H1 (cell line): Measurements from ENCODE around the gene MAPK9. TPM values are rescaled to one million over a fixed set of nuclear protein-coding genes. Genes with fewer than 3 reads are reported as not detected.
A peak's percentile ranks its signal among the peaks of the same experiment; 100 is the strongest.

Experiments
- CTCF ChIA-PET: fragments of 300-600 bp; sonication (Branson Sonifier 250); formaldehyde crosslinking; loops from one replicate; lab custom pipeline; 2021; ENCODE audit not compliant: partially characterized antibody; lab: Charles Lee
- POLR2A ChIA-PET: fragments of 300-600 bp; sonication (Branson Sonifier 250); formaldehyde crosslinking; loops from one replicate; lab custom pipeline; 2021; ENCODE audit warnings: inconsistent platforms; ENCODE audit not compliant: partially characterized antibody; lab: Charles Lee
- DNase-seq, 2 experiments: peaks; one replicate each; pipeline versions ENCODE4 v3.0.0 to v3.0.0-alpha.2; 2010 to 2022; ENCODE audit warnings: low spot score in 2 of 2, low read depth in 1 of 2, mixed read lengths in 1 of 2
- FAIRE-seq: peaks from 2 replicates; lab custom pipeline; 2011; peaks lifted over from hg19 to GRCh38; lab: Jason Lieb, UNC
- H2AFZ ChIP-seq: 2 replicates; pipeline ENCODE4 v1.8.1; 2012; ENCODE audit warnings: low read length, inconsistent platforms
- H2AK5ac ChIP-seq: 2 replicates; pipeline ENCODE4 v1.6.1; 2013; ENCODE audit warnings: low read depth, low read length
- H2BK120ac ChIP-seq: replicated peaks from 2 replicates; pipeline ENCODE3; 2013; ENCODE audit warnings: low read depth, low read length, inconsistent platforms
- H2BK12ac ChIP-seq: 2 replicates; pipeline ENCODE4 v1.6.1; 2013; ENCODE audit warnings: low read depth, low read length
- H2BK15ac ChIP-seq: 2 replicates; pipeline ENCODE4 v1.6.1; 2013; ENCODE audit warnings: low read length
- H2BK20ac ChIP-seq: 2 replicates; pipeline ENCODE4 v1.6.1; 2013; ENCODE audit warnings: low read length
- H2BK5ac ChIP-seq: 2 replicates; pipeline ENCODE4 v1.6.1; 2013; ENCODE audit warnings: low read depth, low read length
- H3K14ac ChIP-seq: 2 replicates; pipeline ENCODE4 v1.6.1; 2013; ENCODE audit warnings: inconsistent platforms; ENCODE audit not compliant: insufficient read length
- H3K18ac ChIP-seq: 2 replicates; pipeline ENCODE4 v1.6.1; 2013; ENCODE audit warnings: low read length; ENCODE audit errors: extremely low read depth
- H3K23ac ChIP-seq: 2 replicates; pipeline ENCODE4 v1.6.1; 2013; ENCODE audit warnings: inconsistent platforms; ENCODE audit not compliant: insufficient read length
- H3K23me2 ChIP-seq: 2 replicates; pipeline ENCODE4 v1.6.1; 2013; ENCODE audit warnings: low read depth, low read length
- H3K27ac ChIP-seq: 2 replicates; pipeline ENCODE4 v1.6.1; 2011; ENCODE audit warnings: low read depth, low read length, inconsistent platforms
- H3K27me3 ChIP-seq, 4 experiments: replicated peaks in 1 of 4; 1 replicate in 1 of 4; 2 replicates in 3 of 4; pipeline versions ENCODE4 v1.6.1 to v1.8.1; 2011 to 2013; ENCODE audit warnings: low read length in 3 of 4, mild to moderate bottlenecking in 3 of 4, inconsistent platforms in 2 of 4, mixed read lengths in 2 of 4, moderate library complexity in 1 of 4; ENCODE audit not compliant: control insufficient read depth in 3 of 4, insufficient read depth in 3 of 4; ENCODE audit errors: extremely low read depth in 1 of 4
- H3K36me3 ChIP-seq, 4 experiments: 2 replicates each; pipeline versions ENCODE4 v1.6.1 to v1.8.1; 2011 to 2013; ENCODE audit warnings: mild to moderate bottlenecking in 4 of 4, low read length in 3 of 4, moderate library complexity in 2 of 4, control low read depth in 1 of 4, inconsistent platforms in 1 of 4; ENCODE audit not compliant: insufficient read depth in 4 of 4, control insufficient read depth in 2 of 4
- H3K4ac ChIP-seq: replicated peaks from 2 replicates; pipeline ENCODE3; 2013; ENCODE audit warnings: low read length, low read depth, mixed read lengths, inconsistent platforms; ENCODE audit not compliant: insufficient read length
- H3K4me1 ChIP-seq, 4 experiments: replicated peaks in 1 of 4; 1 replicate in 1 of 4; 2 replicates in 3 of 4; pipeline versions ENCODE4 v1.6.1 to v1.8.1; 2011 to 2013; ENCODE audit warnings: low read length in 3 of 4, inconsistent platforms in 2 of 4, mixed read lengths in 1 of 4; ENCODE audit not compliant: insufficient read depth in 4 of 4, control insufficient read depth in 3 of 4
- H3K4me2 ChIP-seq, 2 experiments: 2 replicates each; pipeline versions ENCODE4 v1.6.1 to v1.8.1; 2011 to 2013; ENCODE audit warnings: low read depth in 2 of 2, low read length in 2 of 2, control low read depth in 1 of 2, inconsistent platforms in 1 of 2, mild to moderate bottlenecking in 1 of 2; ENCODE audit not compliant: insufficient read depth in 1 of 2
- H3K4me3 ChIP-seq, 4 experiments: fragments of 200-600, 300-600 bp in 1 of 4; sonication (generic), shearing (Covaris generic), sonication (Bioruptor Twin) in 1 of 4; 2 replicates each; pipeline versions ENCODE4 v1.5.1 to v1.8.1; 2011 to 2016; ENCODE audit warnings: low read length in 4 of 4, low read depth in 3 of 4, control low read depth in 2 of 4, inconsistent platforms in 2 of 4, mild to moderate bottlenecking in 2 of 4, mixed read lengths in 1 of 4, moderate library complexity in 1 of 4; ENCODE audit not compliant: insufficient read depth in 2 of 4; ENCODE audit errors: extremely low read depth in 1 of 4
- H3K56ac ChIP-seq: replicated peaks from 2 replicates; pipeline ENCODE3; 2013; ENCODE audit warnings: low read depth, mild to moderate bottlenecking, mixed read lengths, low read length, inconsistent platforms; ENCODE audit not compliant: insufficient read length
- H3K79me1 ChIP-seq: 2 replicates; pipeline ENCODE4 v1.6.1; 2013; ENCODE audit warnings: low read depth, low read length, control low read depth
- H3K79me2 ChIP-seq, 2 experiments: 2 replicates each; pipeline versions ENCODE4 v1.6.1 to v1.8.1; 2012 to 2013; ENCODE audit warnings: low read length in 2 of 2, mild to moderate bottlenecking in 2 of 2, inconsistent platforms in 1 of 2; ENCODE audit not compliant: insufficient read depth in 2 of 2, control insufficient read depth in 1 of 2
- H3K9ac ChIP-seq, 4 experiments: replicated peaks in 1 of 4; 1 replicate in 1 of 4; 2 replicates in 3 of 4; pipeline versions ENCODE4 v1.6.1 to v1.8.1; 2011 to 2013; ENCODE audit warnings: low read depth in 3 of 4, low read length in 3 of 4, control low read depth in 2 of 4, mild to moderate bottlenecking in 2 of 4, moderate library complexity in 2 of 4, inconsistent platforms in 1 of 4; ENCODE audit errors: extremely low read depth in 1 of 4
- H3K9me3 ChIP-seq, 2 experiments: 2 replicates each; pipeline versions ENCODE4 v1.6.1 to v1.8.1; 2012 to 2013; ENCODE audit warnings: mild to moderate bottlenecking in 2 of 2, moderate library complexity in 2 of 2, control low read depth in 1 of 2, inconsistent platforms in 1 of 2, low read depth in 1 of 2, low read length in 1 of 2, mixed read lengths in 1 of 2; ENCODE audit not compliant: insufficient read depth in 2 of 2
- H4K20me1 ChIP-seq, 2 experiments: replicated peaks in 1 of 2; 2 replicates each; pipeline versions ENCODE3 to v1.8.1; 2011 to 2013; ENCODE audit warnings: inconsistent platforms in 2 of 2, low read length in 2 of 2, mild to moderate bottlenecking in 1 of 2; ENCODE audit not compliant: insufficient read depth in 2 of 2, control insufficient read depth in 1 of 2
- H4K5ac ChIP-seq: 2 replicates; pipeline ENCODE4 v1.6.1; 2013; ENCODE audit warnings: low read length, low read depth, mixed read lengths, inconsistent platforms; ENCODE audit not compliant: insufficient read length
- H4K8ac ChIP-seq: 2 replicates; pipeline ENCODE4 v1.8.0; 2013; ENCODE audit warnings: mild to moderate bottlenecking, moderate library complexity, low read length, inconsistent platforms; ENCODE audit not compliant: insufficient read depth; ENCODE audit errors: extremely low read depth
- H4K91ac ChIP-seq: replicated peaks from 2 replicates; pipeline ENCODE3; 2013; ENCODE audit warnings: low read length, mixed read lengths, inconsistent platforms; ENCODE audit not compliant: insufficient read length
- CHD1 ChIP-seq: IDR thresholded peaks from 2 replicates; pipeline ENCODE4 v1.6.1; 2012; ENCODE audit warnings: low read depth, low read length, improper control_type of control experiment
- EP300 ChIP-seq, 2 experiments: IDR thresholded peaks; 1 replicate in 1 of 2; 2 replicates in 1 of 2; pipeline ENCODE4 v1.6.1; 2011 to 2012; ENCODE audit warnings: low read depth in 2 of 2, low read length in 2 of 2, mild to moderate bottlenecking in 2 of 2, borderline replicate concordance in 1 of 2, inconsistent platforms in 1 of 2, moderate library complexity in 1 of 2
- HDAC6 ChIP-seq: IDR thresholded peaks from one replicate; pipeline ENCODE4 v1.7.1; 2012; ENCODE audit warnings: low read depth, mild to moderate bottlenecking, inconsistent platforms, low read length, moderate library complexity
- KDM4A ChIP-seq: IDR thresholded peaks from one replicate; pipeline ENCODE4 v1.7.1; 2012; ENCODE audit warnings: low read depth, mild to moderate bottlenecking, moderate library complexity, low read length, inconsistent platforms; ENCODE audit not compliant: severe bottlenecking
- POLR2A ChIP-seq, 2 experiments: IDR thresholded peaks; 1 replicate in 1 of 2; 2 replicates in 1 of 2; pipeline ENCODE4 v1.6.1; 2011; ENCODE audit warnings: low read depth in 2 of 2, low read length in 2 of 2, mild to moderate bottlenecking in 2 of 2; ENCODE audit errors: control extremely low read depth in 1 of 2
- POU5F1 ChIP-seq: IDR thresholded peaks from 2 replicates; pipeline ENCODE4 v1.6.1; 2011; ENCODE audit warnings: low read depth, mild to moderate bottlenecking, low read length, moderate library complexity
- WGBS, 2 experiments: shearing (Covaris generic) in 1 of 2; methylation state at CpG; one replicate each; pipeline versions ENCODE4 v1.1.6 to v1.1.7; 2013 to 2015; ENCODE audit warnings: low lambda C conversion rate in 2 of 2, mixed read lengths in 2 of 2, inconsistent platforms in 1 of 2, low coverage in 1 of 2, missing lambda C conversion rate in 1 of 2; ENCODE audit not compliant: insufficient replicate concordance in 2 of 2, insufficient coverage in 1 of 2, insufficient read length in 1 of 2; ENCODE audit errors: extremely low coverage in 1 of 2, missing lambda C conversion rate in 1 of 2; 5-methylcytosine and 5-hydroxymethylcytosine counted together
- polyA plus RNA-seq, 7 experiments: library from polyadenylated mRNA; depleted of rRNA in 3 of 7; stranded (reverse) in 5 of 7; unstranded in 2 of 7; fragments of >200 nt in 5 of 7; fragments of 200-250 nt in 2 of 7; gene quantifications; 1 replicate in 5 of 7; 2 replicates in 1 of 7; 4 replicates in 1 of 7; pipeline versions ENCODE4 v1.2.1 to v1.2.3, GENCODE V29; 2011 to 2013; ENCODE audit warnings: missing spikeins in 2 of 7, mixed read lengths in 2 of 7
- total RNA-seq: library from RNA; stranded (reverse); fragmentation: NEBNext Ultra II Directional; extraction: Animal tissue kit (Norgen Biotek cat#: 25700); gene quantifications from 2 replicates; pipeline ENCODE4 v1.2.1, GENCODE V29; 2021

Gene MAPK9
- total and polyA plus RNA-seq, 2 of the 8 experiments (the other 6 are each of a cell fraction or from before 2014, with no cell fraction given): 22.3 to 43.7 TPM

- Histone ChIP-seq H2BK20ac (no peak overlapping the region), H2BK5ac (no peak overlapping the region), H2AFZ (no peak overlapping the region), H3K36me3 (peaks cover 0 to 21% (median 6%) of the 10 kb centered on the region in 4 experiments; a peak in 5 of 8 replicates), H3K79me1 (peaks cover 14% of the 10 kb centered on the region), H3K23ac (no peak overlapping the region), H2BK120ac (no peak overlapping the region), H3K18ac (no peak overlapping the region), H3K27ac (no peak overlapping the region), H3K4me1 (no peaks in the 10 kb centered on the region), H3K27me3 (no peaks in the 10 kb centered on the region), H2BK15ac (no peak overlapping the region), H3K79me2 (peaks cover 0 to 33% of the 10 kb centered on the region in 2 experiments; a peak in 2 of 4 replicates), H4K5ac (no peak overlapping the region), H3K14ac (no peak overlapping the region), H4K8ac (0 out of 2 replicates have a peak overlapping the region, but pooled peaks have one; percentile 3), H4K20me1 (peaks cover 4 to 9% of the 10 kb centered on the region in 2 experiments), H2AK5ac (no peak overlapping the region), H3K56ac (no peak overlapping the region), H3K9me3 (no peaks in the 10 kb centered on the region), H4K91ac (no peak overlapping the region), H3K9ac (no peak overlapping the region), H3K23me2 (no peaks in the 10 kb centered on the region), H3K4ac (no peak overlapping the region), H3K4me2 (no peak overlapping the region), H2BK12ac (no peak overlapping the region), H3K4me3 (no peak overlapping the region)
- FAIRE-seq (no peak), DNase-seq (no peak)
- 92% methylated on average over 10 of the region's 10 CpGs; no CpG with 5 or more reads in 1 of the 2 experiments for whole genome bisulfite sequencing, 2 experiments
- POLR2A ChIA-PET: no interaction called here
- CTCF ChIA-PET: interaction anchor here (0.6 to 3.0 kb wide), 8 partner anchors 11 to 202 kb away, joined by 3 to 11 read pairs (median 4); no protein-coding TSS in a partner anchor
- no peak for TF ChIP-seq CHD1
- no peak for TF ChIP-seq EP300 (IDR thresholded peaks at IDR 0.05; ENCODE audit: borderline replicate concordance in 1 of 2, low read depth in 2 of 2, low read length in 2 of 2)
- no peak for TF ChIP-seq HDAC6
- no peak for TF ChIP-seq POLR2A (IDR thresholded peaks at IDR 0.05; ENCODE audit: control extremely low read depth in 1 of 2, low read depth in 2 of 2, low read length in 2 of 2)
- no peak for TF ChIP-seq KDM4A
- TF ChIP-seq POU5F1: no peak
These were observed 10.2 kb downstream of the MAPK9 start for GRCh38 chr5:180281706-180282105.
